ENCODE results near the gene LYPD6B. TPM values are rescaled to one million over a fixed set of nuclear protein-coding genes. Genes with fewer than 3 reads are reported as not detected.

Gene LYPD6B, protein sequence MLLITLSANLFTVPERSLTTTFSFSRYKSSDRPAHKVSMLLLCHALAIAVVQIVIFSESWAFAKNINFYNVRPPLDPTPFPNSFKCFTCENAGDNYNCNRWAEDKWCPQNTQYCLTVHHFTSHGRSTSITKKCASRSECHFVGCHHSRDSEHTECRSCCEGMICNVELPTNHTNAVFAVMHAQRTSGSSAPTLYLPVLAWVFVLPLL
- total RNA-seq (2014; rRNA removed) (1.9 and 2.0 TPM in 2 replicates), Bru-seq, nascent RNA (percentile 13 among the genes with signal in this experiment), BruChase-seq, experiment 1, labeled RNA remaining after a 6-hour chase (percentile 10 among the genes with signal in this experiment), BruChase-seq, experiment 2, labeled RNA remaining after a 2-hour chase (percentile 15 among the genes with signal in this experiment)
- long read RNA-seq, partial matches to known transcripts, result 0 of 1 reads
- long read RNA-seq, other reads (novel, unspliced or antisense), result 0 of 1 reads

- ChIA-PET CTCF (interaction anchor here (0.5 to 0.6 kb wide), 2 partner anchors 322 to 447 kb away, joined by 4 read pairs; no protein-coding TSS in a partner anchor), POLR2A (ENCODE audit: unreplicated experiment) (no interaction called here)
- Histone ChIP-seq H3K4me3 (ENCODE audit: low read length) (peak within 1 kb of the TSS; percentile 70), H3K27ac (ENCODE audit: low read length) (no peak within 1 kb of the TSS), H4K20me1 (ENCODE audit: low read length) (no peaks in the 10 kb centered on the region), H3K9ac (ENCODE audit: low read length) (peak within 1 kb of the TSS; percentile 31; the same call in 1 of the 2 replicates), H3K79me2 (ENCODE audit: low read length) (no peaks in the 10 kb centered on the region), H3K4me1 (ENCODE audit: insufficient read depth, low read length) (no peaks in the 10 kb centered on the region), H2AFZ (ENCODE audit: low read length) (peak within 1 kb of the TSS; percentile 88), H3K36me3 (ENCODE audit: low read depth, low read length) (no peaks in the 10 kb centered on the region), H3K9me2 (replicated peaks; ENCODE audit: low read length) (no peaks in the 10 kb centered on the region), H3K9me3 (ENCODE audit: low read length) (no peaks in the 10 kb centered on the region), H3F3A (ENCODE audit: low read length, unreplicated experiment) (no peaks in the 10 kb centered on the region), H3K4me2 (ENCODE audit: low read length) (peak within 1 kb of the TSS; percentile 95), H3K27me3 (ENCODE audit: low read length) (peaks cover 22% of the 10 kb centered on the region)
- ATAC-seq (peak; percentile 70), DNase-seq (peak; percentile 63)
- intact Hi-C loops (cut with micrococcal nuclease), result no loop called here
- BruUV-seq (replicated peaks), result no TSS peak
- TF ChIP-seq EZH2phosphoT487 (IDR thresholded peaks at IDR 0.05; ENCODE audit: borderline replicate concordance, low read length), result no peak
- TF ChIP-seq EZH2 (IDR thresholded peaks at IDR 0.05; ENCODE audit: low read length, unreplicated experiment), result no peak
- TF ChIP-seq, protein P1, sequence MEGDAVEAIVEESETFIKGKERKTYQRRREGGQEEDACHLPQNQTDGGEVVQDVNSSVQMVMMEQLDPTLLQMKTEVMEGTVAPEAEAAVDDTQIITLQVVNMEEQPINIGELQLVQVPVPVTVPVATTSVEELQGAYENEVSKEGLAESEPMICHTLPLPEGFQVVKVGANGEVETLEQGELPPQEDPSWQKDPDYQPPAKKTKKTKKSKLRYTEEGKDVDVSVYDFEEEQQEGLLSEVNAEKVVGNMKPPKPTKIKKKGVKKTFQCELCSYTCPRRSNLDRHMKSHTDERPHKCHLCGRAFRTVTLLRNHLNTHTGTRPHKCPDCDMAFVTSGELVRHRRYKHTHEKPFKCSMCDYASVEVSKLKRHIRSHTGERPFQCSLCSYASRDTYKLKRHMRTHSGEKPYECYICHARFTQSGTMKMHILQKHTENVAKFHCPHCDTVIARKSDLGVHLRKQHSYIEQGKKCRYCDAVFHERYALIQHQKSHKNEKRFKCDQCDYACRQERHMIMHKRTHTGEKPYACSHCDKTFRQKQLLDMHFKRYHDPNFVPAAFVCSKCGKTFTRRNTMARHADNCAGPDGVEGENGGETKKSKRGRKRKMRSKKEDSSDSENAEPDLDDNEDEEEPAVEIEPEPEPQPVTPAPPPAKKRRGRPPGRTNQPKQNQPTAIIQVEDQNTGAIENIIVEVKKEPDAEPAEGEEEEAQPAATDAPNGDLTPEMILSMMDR (conservative IDR thresholded peaks at IDR 0.05; ENCODE audit: low read depth, low read length), result no peak
Observed at GRCh38 chr2:149038442-149039212, at the start of gene LYPD6B. Gene LYPD6B (plus strand): TSS chr2:149038699. CDS start chr2:149130949, 92,250 bp downstream.

DNA sequence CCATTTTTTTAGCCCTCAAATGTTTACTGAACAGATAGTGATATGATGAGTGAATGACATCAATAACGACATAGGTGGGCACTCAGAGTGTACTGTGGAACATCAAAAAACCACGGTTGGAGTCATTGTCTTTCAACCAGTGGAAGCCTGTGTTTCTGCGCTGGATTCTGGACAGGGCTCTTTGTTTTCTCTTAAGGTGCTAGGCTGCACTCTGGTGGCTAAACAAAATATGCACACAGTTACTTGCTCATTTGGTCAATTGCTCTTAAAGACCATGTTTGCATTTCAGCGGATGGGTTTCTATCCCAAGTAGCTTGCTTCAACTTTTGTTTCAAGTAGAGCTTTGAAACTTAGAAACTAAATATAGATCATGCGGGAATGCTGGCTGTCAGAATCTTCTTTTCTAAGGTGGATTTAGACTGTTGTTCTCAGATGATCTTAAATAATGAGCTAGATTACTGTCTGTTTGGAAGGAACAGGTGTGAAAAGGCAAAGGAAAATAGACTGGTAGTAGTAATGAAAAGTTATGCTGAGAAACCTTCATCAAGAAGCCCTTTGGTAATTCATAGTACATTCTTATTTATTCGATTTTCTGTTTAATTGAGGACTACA lies 48.5 kb upstream of the LYPD6B start:
- Histone ChIP-seq H3F3A (ENCODE audit: low read length, unreplicated experiment) (no peaks in the 10 kb centered on the region), H3K9ac (ENCODE audit: low read length) (no peak overlapping the region), H3K27me3 (ENCODE audit: low read length) (no peaks in the 10 kb centered on the region), H3K27ac (ENCODE audit: low read length) (no peak overlapping the region), H3K9me3 (ENCODE audit: low read length) (no peaks in the 10 kb centered on the region), H3K4me1 (ENCODE audit: insufficient read depth, low read length) (no peaks in the 10 kb centered on the region), H3K9me2 (replicated peaks; ENCODE audit: low read length) (no peaks in the 10 kb centered on the region), H2AFZ (ENCODE audit: low read length) (no peak overlapping the region), H3K36me3 (ENCODE audit: low read depth, low read length) (no peaks in the 10 kb centered on the region), H3K79me2 (ENCODE audit: low read length) (no peaks in the 10 kb centered on the region), H3K4me3 (ENCODE audit: low read length) (no peak overlapping the region), H3K4me2 (ENCODE audit: low read length) (no peak overlapping the region), H4K20me1 (ENCODE audit: low read length) (no peaks in the 10 kb centered on the region)
- peak; percentile 87 for DNase-seq
- CTCF ChIA-PET, result interaction anchor here (0.6 kb wide), 3 partner anchors 9 to 350 kb away, joined by 3 to 5 read pairs (median 4); no protein-coding TSS in a partner anchor
- intact Hi-C loops (cut with micrococcal nuclease), result loop anchor here (1.0 to 5.0 kb wide), 5 partner anchors 346 to 1053 kb away; partner anchors contain the start of gene EPC2
- POLR2A ChIA-PET (ENCODE audit: unreplicated experiment), result interaction anchor here (0.5 kb wide), 1 partner anchor 127 kb away, joined by 6 read pairs; no protein-coding TSS in a partner anchor
- no TSS peak for BruUV-seq (replicated peaks)
- TF ChIP-seq, protein P1 (conservative IDR thresholded peaks at IDR 0.05; ENCODE audit: low read depth, low read length), result peak; percentile 87
- TF ChIP-seq EZH2 (IDR thresholded peaks at IDR 0.05; ENCODE audit: low read length, unreplicated experiment), result no peak
- ATAC-seq, result peak; percentile 92

Data from PC-3 (cell line).